Panc1 (cell line): ENCODE results near the gene DNAAF6. TPM values are rescaled to one million over a fixed set of nuclear protein-coding genes. Genes with fewer than 3 reads are reported as not detected.

Experiments used
- ATAC-seq: fragments of 200-7000 bp; cut with Tn5 transposase; 2 replicates; pipeline ENCODE4 v1.9.1; 2020; ENCODE audit warnings: mild to moderate bottlenecking, moderate library complexity
- BruUV-seq: library from RNA; stranded (reverse); fragments of 400-500 nt; replicated peaks from 2 replicates; lab custom pipeline; 2021; lab: Mats Ljungman, UMichigan
- CTCF ChIA-PET: fragments of 300-600 bp; sonication (Branson Sonifier 250); formaldehyde crosslinking; loops from one replicate; lab custom pipeline; 2022; ENCODE audit warnings: antibody characterized with exemption; lab: Charles Lee
- POLR2A ChIA-PET: fragments of 300-600 bp; sonication (Branson Sonifier 250); formaldehyde crosslinking; loops from one replicate; lab custom pipeline; 2022; ENCODE audit warnings: antibody characterized with exemption; lab: Charles Lee
- DNase-seq: peaks from one replicate; pipeline ENCODE4 v3.0.0-alpha.2; 2010; ENCODE audit warnings: low read depth, low spot score
- H3K27ac ChIP-seq: 2 replicates; pipeline ENCODE4 v1.5.1; 2011; ENCODE audit warnings: mild to moderate bottlenecking, low read length, inconsistent platforms
- H3K27me3 ChIP-seq: fragments of 200-500 bp; sonication (Bioruptor generic); 2 replicates; pipeline ENCODE4 v1.6.0; 2014; ENCODE audit warnings: low read length, inconsistent platforms; ENCODE audit not compliant: control insufficient read depth, insufficient read depth
- H3K36me3 ChIP-seq: fragments of 200-500 bp; sonication (Bioruptor generic); 2 replicates; pipeline ENCODE4 v1.5.1; 2014; ENCODE audit warnings: inconsistent platforms, mild to moderate bottlenecking, low read length, moderate library complexity; ENCODE audit not compliant: control insufficient read depth, insufficient read depth
- H3K4me1 ChIP-seq: 2 replicates; pipeline ENCODE4 v1.5.1; 2011; ENCODE audit warnings: inconsistent platforms, mild to moderate bottlenecking, low read length, moderate library complexity; ENCODE audit not compliant: control insufficient read depth, insufficient read depth
- H3K4me3 ChIP-seq, 2 experiments: 2 replicates each; pipeline ENCODE4 v1.5.1; 2011 to 2012; ENCODE audit warnings: low read depth in 2 of 2, low read length in 2 of 2, mild to moderate bottlenecking in 2 of 2, inconsistent platforms in 1 of 2, moderate library complexity in 1 of 2
- H3K9me3 ChIP-seq: fragments of 200-500 bp; sonication (Bioruptor generic); 2 replicates; pipeline ENCODE4 v1.5.1; 2014; ENCODE audit warnings: low read depth, mild to moderate bottlenecking, inconsistent platforms, low read length, moderate library complexity; ENCODE audit not compliant: control insufficient read depth, insufficient read depth
- POLR2AphosphoS5 ChIP-seq: IDR thresholded peaks from 2 replicates; pipeline ENCODE4 v1.6.1; 2012; ENCODE audit warnings: mild to moderate bottlenecking, low read depth, low read length, moderate library complexity
- SIN3A ChIP-seq: IDR thresholded peaks from 2 replicates; pipeline ENCODE4 v1.6.1; 2012; ENCODE audit warnings: low read depth, mild to moderate bottlenecking, low read length, moderate library complexity, borderline replicate concordance; ENCODE audit not compliant: insufficient read depth
- TCF7L2 ChIP-seq: IDR thresholded peaks from 2 replicates; pipeline ENCODE4 v1.6.1; 2011; ENCODE audit warnings: mild to moderate bottlenecking, low read depth, low read length, inconsistent platforms
- in situ Hi-C: cut with HindIII; loops from 2 replicates; pipeline ENCODE4 v1.10.0; 2016; ENCODE audit warnings: low sequenced_read_pairs, low pct_unique_long_range_greater_than_20kb
- intact Hi-C: fragments of 100-400 bp; cut with micrococcal nuclease; formaldehyde crosslinking; loops from one replicate; pipeline ENCODE4 v1.10.0; 2022; ENCODE audit not compliant: unreplicated experiment
- total RNA-seq: library from RNA; stranded (reverse); gene quantifications from one replicate; pipeline ENCODE4 v1.2.1, GENCODE V29; 2021; ENCODE audit not compliant: unreplicated experiment
- TF ChIP-seq, protein P1 (sequence below), 2 experiments: IDR thresholded peaks; 2 replicates each; pipeline ENCODE4 v1.6.1; 2011 to 2012; ENCODE audit warnings: low read depth in 2 of 2, control low read depth in 1 of 2, low read length in 1 of 2, mild to moderate bottlenecking in 1 of 2, moderate library complexity in 1 of 2; ENCODE audit not compliant: insufficient read depth in 1 of 2
- TF ChIP-seq, protein P2 (sequence below): fragments of 450-650 bp; IDR thresholded peaks from 2 replicates; pipeline ENCODE4 v1.5.1; 2017; ENCODE audit warnings: mild to moderate bottlenecking

The DNAAF6 gene
- total RNA-seq, 1 experiment from 2014 or later, result not detected

DNA sequence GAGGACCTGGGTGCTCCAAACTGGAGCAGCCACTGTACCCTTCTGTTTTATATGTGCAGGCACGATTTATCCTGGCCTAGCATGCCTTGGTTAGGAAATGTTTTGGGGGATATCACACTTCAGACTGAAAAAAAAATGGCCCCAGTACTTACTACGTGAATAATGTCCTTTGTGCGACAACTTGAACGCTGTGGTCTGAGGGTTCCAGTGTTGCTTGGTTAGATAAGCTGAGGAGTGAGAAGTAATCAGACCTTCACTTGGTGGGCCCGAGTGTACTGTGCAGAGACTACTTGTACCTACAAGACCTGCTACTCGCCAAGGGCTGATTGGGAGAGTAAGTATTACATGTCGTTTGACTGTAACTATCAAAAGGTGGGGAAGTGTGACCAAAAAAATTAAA lies 678 bp downstream of the DNAAF6 start:
- H3K27ac ChIP-seq, result no peak overlapping the region
- intact Hi-C loops, result no loop called here
- H3K4me1 ChIP-seq, result no peaks in the 10 kb centered on the region
- H3K27me3 ChIP-seq, result no peaks in the 10 kb centered on the region
- TF ChIP-seq POLR2AphosphoS5, result no peak
- no peak for TF ChIP-seq SIN3A
- TF ChIP-seq, protein P1, sequence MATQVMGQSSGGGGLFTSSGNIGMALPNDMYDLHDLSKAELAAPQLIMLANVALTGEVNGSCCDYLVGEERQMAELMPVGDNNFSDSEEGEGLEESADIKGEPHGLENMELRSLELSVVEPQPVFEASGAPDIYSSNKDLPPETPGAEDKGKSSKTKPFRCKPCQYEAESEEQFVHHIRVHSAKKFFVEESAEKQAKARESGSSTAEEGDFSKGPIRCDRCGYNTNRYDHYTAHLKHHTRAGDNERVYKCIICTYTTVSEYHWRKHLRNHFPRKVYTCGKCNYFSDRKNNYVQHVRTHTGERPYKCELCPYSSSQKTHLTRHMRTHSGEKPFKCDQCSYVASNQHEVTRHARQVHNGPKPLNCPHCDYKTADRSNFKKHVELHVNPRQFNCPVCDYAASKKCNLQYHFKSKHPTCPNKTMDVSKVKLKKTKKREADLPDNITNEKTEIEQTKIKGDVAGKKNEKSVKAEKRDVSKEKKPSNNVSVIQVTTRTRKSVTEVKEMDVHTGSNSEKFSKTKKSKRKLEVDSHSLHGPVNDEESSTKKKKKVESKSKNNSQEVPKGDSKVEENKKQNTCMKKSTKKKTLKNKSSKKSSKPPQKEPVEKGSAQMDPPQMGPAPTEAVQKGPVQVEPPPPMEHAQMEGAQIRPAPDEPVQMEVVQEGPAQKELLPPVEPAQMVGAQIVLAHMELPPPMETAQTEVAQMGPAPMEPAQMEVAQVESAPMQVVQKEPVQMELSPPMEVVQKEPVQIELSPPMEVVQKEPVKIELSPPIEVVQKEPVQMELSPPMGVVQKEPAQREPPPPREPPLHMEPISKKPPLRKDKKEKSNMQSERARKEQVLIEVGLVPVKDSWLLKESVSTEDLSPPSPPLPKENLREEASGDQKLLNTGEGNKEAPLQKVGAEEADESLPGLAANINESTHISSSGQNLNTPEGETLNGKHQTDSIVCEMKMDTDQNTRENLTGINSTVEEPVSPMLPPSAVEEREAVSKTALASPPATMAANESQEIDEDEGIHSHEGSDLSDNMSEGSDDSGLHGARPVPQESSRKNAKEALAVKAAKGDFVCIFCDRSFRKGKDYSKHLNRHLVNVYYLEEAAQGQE (IDR thresholded peaks at IDR 0.05; ENCODE audit: insufficient read depth in 1 of 2, low read depth in 2 of 2, low read length in 1 of 2), result no peak
- TF ChIP-seq, protein P2, sequence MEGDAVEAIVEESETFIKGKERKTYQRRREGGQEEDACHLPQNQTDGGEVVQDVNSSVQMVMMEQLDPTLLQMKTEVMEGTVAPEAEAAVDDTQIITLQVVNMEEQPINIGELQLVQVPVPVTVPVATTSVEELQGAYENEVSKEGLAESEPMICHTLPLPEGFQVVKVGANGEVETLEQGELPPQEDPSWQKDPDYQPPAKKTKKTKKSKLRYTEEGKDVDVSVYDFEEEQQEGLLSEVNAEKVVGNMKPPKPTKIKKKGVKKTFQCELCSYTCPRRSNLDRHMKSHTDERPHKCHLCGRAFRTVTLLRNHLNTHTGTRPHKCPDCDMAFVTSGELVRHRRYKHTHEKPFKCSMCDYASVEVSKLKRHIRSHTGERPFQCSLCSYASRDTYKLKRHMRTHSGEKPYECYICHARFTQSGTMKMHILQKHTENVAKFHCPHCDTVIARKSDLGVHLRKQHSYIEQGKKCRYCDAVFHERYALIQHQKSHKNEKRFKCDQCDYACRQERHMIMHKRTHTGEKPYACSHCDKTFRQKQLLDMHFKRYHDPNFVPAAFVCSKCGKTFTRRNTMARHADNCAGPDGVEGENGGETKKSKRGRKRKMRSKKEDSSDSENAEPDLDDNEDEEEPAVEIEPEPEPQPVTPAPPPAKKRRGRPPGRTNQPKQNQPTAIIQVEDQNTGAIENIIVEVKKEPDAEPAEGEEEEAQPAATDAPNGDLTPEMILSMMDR, result no peak
- no peak for TF ChIP-seq TCF7L2
- no peak overlapping the region for H3K4me3 ChIP-seq
- ATAC-seq (no peak), DNase-seq (no peak)
- in situ Hi-C loops, result no loop called here
- no peaks in the 10 kb centered on the region for H3K9me3 ChIP-seq
- no peaks in the 10 kb centered on the region for H3K36me3 ChIP-seq
- BruUV-seq, result no TSS peak
- ChIA-PET CTCF (no interaction called here), POLR2A (no interaction called here)

DNA sequence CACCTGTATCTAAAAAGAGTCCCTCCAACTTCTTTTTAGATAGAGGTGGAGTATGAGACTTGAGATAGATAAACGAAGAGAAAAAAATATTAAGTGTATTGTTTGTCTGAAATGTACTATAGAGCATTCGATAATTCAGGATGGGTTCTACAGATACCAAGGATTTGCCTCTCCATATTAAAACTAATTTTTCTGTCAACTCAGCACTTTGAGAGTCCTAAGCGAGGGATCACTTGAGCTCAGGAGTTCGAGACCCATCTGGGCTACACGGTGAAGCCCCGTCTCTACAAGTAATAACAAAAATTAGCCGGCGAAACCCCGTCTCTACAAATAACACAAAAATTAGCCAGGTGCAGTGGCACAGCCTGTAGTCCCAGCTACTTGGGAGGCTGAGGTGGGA lies 1.5 kb downstream of the DNAAF6 start:
- DNase-seq (no peak), ATAC-seq (no peak)
- H3K27me3 ChIP-seq, result no peaks in the 10 kb centered on the region
- H3K4me3 ChIP-seq, result no peak overlapping the region
- TF ChIP-seq, protein P1 (IDR thresholded peaks at IDR 0.05; ENCODE audit: insufficient read depth in 1 of 2, low read depth in 2 of 2, low read length in 1 of 2), result no peak
- TF ChIP-seq, protein P2, result no peak
- TF ChIP-seq TCF7L2 (no peak), SIN3A (no peak), POLR2AphosphoS5 (no peak)
- in situ Hi-C loops (no loop called here), intact Hi-C loops (no loop called here)
- no peaks in the 10 kb centered on the region for H3K36me3 ChIP-seq
- BruUV-seq, result no TSS peak
- no peaks in the 10 kb centered on the region for H3K4me1 ChIP-seq
- POLR2A ChIA-PET, result no interaction called here
- CTCF ChIA-PET, result no interaction called here
- no peak overlapping the region for H3K27ac ChIP-seq
- H3K9me3 ChIP-seq, result no peaks in the 10 kb centered on the region
